Osteoblast (primary cell): ENCODE results near the gene PRKCA. TPM values are rescaled to one million over a fixed set of nuclear protein-coding genes. Genes with fewer than 3 reads are reported as not detected.

ENCODE experiments used
- DNase-seq: peaks from one replicate; pipeline ENCODE4 v3.0.0; 2011; ENCODE audit warnings: low spot score, mixed read lengths; ENCODE audit not compliant: insufficient read length; ENCODE audit errors: missing footprints
- H2AFZ ChIP-seq: 2 replicates; pipeline ENCODE4 v1.6.0; 2011; ENCODE audit warnings: mild to moderate bottlenecking, low read length
- H3K27ac ChIP-seq: 2 replicates; pipeline ENCODE4 v1.5.1; 2011; ENCODE audit warnings: mild to moderate bottlenecking, low read depth, low read length, moderate library complexity
- H3K27me3 ChIP-seq: 2 replicates; pipeline ENCODE4 v1.6.0; 2012; ENCODE audit warnings: mild to moderate bottlenecking, control low read depth, inconsistent platforms, low read length, moderate library complexity; ENCODE audit not compliant: insufficient read depth
- H3K36me3 ChIP-seq: 2 replicates; pipeline ENCODE4 v1.5.1; 2011; ENCODE audit warnings: mild to moderate bottlenecking, low read length, control low read depth, moderate library complexity; ENCODE audit not compliant: insufficient read depth
- H3K4me1 ChIP-seq: 2 replicates; pipeline ENCODE4 v1.5.1; 2011; ENCODE audit warnings: mild to moderate bottlenecking, low read length, control low read depth, moderate library complexity; ENCODE audit not compliant: insufficient read depth
- H3K4me2 ChIP-seq: 2 replicates; pipeline ENCODE4 v1.6.0; 2011; ENCODE audit warnings: mild to moderate bottlenecking, low read length; ENCODE audit not compliant: insufficient read depth
- H3K4me3 ChIP-seq: fragments of 200-600 bp; sonication (generic); 3 replicates; pipeline ENCODE4 v1.5.1; 2012; ENCODE audit warnings: mild to moderate bottlenecking, low read length, inconsistent platforms; ENCODE audit not compliant: insufficient read depth
- H3K79me2 ChIP-seq: 2 replicates; pipeline ENCODE4 v1.6.0; 2012; ENCODE audit warnings: mild to moderate bottlenecking, low read length, control low read depth, inconsistent platforms; ENCODE audit not compliant: insufficient read depth
- H3K9me3 ChIP-seq: 2 replicates; pipeline ENCODE4 v1.5.1; 2011; ENCODE audit warnings: low read depth, low read length, control low read depth
- H4K20me1 ChIP-seq: 2 replicates; pipeline ENCODE4 v1.6.0; 2012; ENCODE audit warnings: mild to moderate bottlenecking, low read length, control low read depth; ENCODE audit not compliant: insufficient read depth
- total RNA-seq: library from RNA; depleted of rRNA; stranded (reverse); fragments of >200 nt; gene quantifications from 2 replicates; pipeline ENCODE4 v1.2.3, GENCODE V29; 2012
- TF ChIP-seq, protein P1 (sequence below): IDR thresholded peaks from 2 replicates; pipeline ENCODE4 v1.5.1; 2011; ENCODE audit warnings: mild to moderate bottlenecking, low read depth, low read length, moderate library complexity; ENCODE audit errors: extremely low read depth

The PRKCA gene
- total RNA-seq, 1 donor, result 46.0 TPM

DNA sequence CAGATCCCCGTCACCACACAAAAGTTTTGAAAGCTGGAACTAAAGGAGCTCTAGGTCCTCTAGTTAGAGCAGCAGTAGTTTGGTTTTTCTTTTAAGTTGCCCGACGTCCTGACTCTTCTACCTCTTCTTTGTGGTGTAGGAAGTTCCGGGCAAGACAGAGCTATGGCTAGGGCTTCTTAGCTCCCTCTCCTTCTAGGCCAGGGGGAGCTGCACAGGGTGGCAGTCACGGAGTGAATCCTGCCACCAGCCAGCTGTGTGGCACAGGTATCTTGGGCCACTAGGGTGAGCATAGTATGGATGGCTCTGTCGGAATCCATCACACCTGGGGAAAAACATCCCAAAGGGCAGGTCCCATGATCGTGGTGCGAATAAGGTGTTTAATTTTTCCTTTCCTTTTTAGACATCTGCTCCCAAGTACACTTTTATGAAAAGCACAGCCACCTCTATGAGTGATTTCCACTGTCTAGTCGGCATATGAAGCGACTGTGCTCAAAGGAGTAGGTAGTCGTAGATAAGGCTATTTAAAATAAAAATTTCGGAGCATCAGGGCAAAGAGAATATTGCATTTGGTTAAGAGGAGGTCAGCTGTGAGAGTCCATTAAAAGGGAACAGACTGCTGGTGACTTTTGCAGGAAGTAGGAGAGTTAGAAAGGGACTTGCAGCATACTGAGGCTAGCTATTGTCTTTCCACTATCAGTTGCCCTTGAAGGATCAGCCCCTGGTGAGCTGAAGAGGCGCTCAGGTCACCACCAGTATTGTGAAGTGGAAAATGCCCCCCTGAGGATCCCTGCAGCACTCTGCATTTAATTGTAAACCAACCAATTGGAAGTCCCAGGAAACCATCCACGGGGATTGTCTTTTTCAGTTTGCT lies 2.1 kb downstream of the PRKCA start:
- no peaks in the 10 kb centered on the region for H3K9me3 ChIP-seq
- peaks cover 46% of the 10 kb centered on the region for H3K4me1 ChIP-seq
- TF ChIP-seq, protein P1, sequence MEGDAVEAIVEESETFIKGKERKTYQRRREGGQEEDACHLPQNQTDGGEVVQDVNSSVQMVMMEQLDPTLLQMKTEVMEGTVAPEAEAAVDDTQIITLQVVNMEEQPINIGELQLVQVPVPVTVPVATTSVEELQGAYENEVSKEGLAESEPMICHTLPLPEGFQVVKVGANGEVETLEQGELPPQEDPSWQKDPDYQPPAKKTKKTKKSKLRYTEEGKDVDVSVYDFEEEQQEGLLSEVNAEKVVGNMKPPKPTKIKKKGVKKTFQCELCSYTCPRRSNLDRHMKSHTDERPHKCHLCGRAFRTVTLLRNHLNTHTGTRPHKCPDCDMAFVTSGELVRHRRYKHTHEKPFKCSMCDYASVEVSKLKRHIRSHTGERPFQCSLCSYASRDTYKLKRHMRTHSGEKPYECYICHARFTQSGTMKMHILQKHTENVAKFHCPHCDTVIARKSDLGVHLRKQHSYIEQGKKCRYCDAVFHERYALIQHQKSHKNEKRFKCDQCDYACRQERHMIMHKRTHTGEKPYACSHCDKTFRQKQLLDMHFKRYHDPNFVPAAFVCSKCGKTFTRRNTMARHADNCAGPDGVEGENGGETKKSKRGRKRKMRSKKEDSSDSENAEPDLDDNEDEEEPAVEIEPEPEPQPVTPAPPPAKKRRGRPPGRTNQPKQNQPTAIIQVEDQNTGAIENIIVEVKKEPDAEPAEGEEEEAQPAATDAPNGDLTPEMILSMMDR, result no peak
- peak overlapping the region; percentile 56 for H2AFZ ChIP-seq
- peak overlapping the region; percentile 85 for H3K4me3 ChIP-seq
- no peaks in the 10 kb centered on the region for H3K27me3 ChIP-seq
- peak; percentile 66 for DNase-seq
- H3K36me3 ChIP-seq, result peaks cover 4% of the 10 kb centered on the region
- H4K20me1 ChIP-seq, result peaks cover 29% of the 10 kb centered on the region
- peak overlapping the region; percentile 76 for H3K27ac ChIP-seq
- peak overlapping the region; percentile 97 for H3K4me2 ChIP-seq
- H3K79me2 ChIP-seq, result peaks cover 80% of the 10 kb centered on the region

DNA sequence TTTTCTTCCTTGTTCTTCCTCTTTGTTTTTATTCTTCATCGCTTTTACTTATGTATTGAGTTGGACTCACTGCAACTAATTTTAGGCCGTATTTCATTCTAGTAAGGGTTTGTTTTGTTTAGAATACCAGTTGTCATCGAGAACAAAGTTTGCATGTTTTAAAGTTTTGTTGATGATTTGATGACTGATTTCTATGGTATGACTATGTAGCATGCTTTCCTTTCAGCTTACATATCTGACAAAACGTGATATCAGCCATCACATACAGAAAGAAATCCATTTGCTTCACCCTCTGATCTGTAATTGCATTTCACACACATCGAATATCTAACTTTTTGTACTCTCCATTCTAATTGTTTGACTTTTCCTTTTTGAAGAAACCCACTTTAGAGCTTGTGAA lies 4.0 kb downstream of the PRKCA start:
- peak overlapping the region; percentile 97 for H3K4me2 ChIP-seq
- no peaks in the 10 kb centered on the region for H3K9me3 ChIP-seq
- no peaks in the 10 kb centered on the region for H3K27me3 ChIP-seq
- TF ChIP-seq, protein P1, result no peak
- peaks cover 90% of the 10 kb centered on the region for H3K79me2 ChIP-seq
- DNase-seq, result peak; percentile 36
- H4K20me1 ChIP-seq, result peaks cover 25% of the 10 kb centered on the region
- H2AFZ ChIP-seq, result no peak overlapping the region
- H3K27ac ChIP-seq, result peak overlapping the region; percentile 76
- H3K36me3 ChIP-seq, result peaks cover 16% of the 10 kb centered on the region
- peaks cover 40% of the 10 kb centered on the region for H3K4me1 ChIP-seq
- no peak overlapping the region for H3K4me3 ChIP-seq

DNA sequence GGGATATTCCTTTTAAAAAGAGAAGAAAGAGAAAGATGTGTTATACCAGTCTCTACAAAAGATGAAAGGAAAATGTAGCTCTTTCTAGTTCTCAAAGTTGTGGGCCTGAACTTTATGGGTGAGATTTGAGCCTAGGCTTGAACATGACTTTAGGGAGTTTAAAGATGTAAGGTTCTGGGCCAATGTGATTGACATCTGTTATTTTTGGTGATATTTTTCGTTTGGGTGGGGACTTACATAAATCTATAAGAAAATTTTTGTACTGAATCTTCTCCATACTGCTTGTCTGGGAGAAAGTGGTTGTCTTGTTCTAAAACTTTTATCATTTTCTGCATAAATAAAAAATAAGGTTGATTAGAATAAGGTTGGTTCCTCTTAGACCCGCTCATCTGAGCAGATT lies 4.8 kb downstream of the PRKCA start:
- H3K4me3 ChIP-seq, result no peak overlapping the region
- H2AFZ ChIP-seq, result no peak overlapping the region
- TF ChIP-seq, protein P1, result no peak
- H4K20me1 ChIP-seq, result peaks cover 25% of the 10 kb centered on the region
- peak overlapping the region; percentile 76 for H3K27ac ChIP-seq
- peaks cover 92% of the 10 kb centered on the region for H3K79me2 ChIP-seq
- H3K4me2 ChIP-seq, result no peak overlapping the region
- no peaks in the 10 kb centered on the region for H3K27me3 ChIP-seq
- H3K9me3 ChIP-seq, result no peaks in the 10 kb centered on the region
- H3K4me1 ChIP-seq, result peaks cover 36% of the 10 kb centered on the region
- peaks cover 16% of the 10 kb centered on the region for H3K36me3 ChIP-seq
- DNase-seq, result no peak

DNA sequence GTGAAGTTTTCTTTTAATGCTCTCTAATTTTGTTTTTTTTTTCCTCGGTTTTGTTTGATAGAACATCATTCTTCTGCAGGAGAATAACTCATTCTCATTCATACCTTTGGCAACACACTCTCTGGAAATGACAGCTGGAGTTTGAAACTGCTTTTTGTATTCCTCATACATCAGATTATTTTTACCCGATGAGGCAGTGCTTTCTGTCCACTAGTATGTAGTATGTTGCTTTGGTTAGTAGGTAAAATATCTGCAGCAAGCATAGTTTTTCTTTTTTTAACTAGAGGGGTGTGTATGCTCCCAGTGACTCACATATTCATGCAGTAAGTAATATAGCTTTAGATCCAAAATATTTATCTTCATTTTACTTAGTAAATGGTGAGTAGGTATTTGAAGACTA lies 6.4 kb downstream of the PRKCA start:
- H3K36me3 ChIP-seq, result peaks cover 16% of the 10 kb centered on the region
- peaks cover 96% of the 10 kb centered on the region for H3K79me2 ChIP-seq
- H4K20me1 ChIP-seq, result peaks cover 25% of the 10 kb centered on the region
- no peak overlapping the region for H2AFZ ChIP-seq
- H3K9me3 ChIP-seq, result no peaks in the 10 kb centered on the region
- no peak overlapping the region for H3K4me2 ChIP-seq
- H3K27me3 ChIP-seq, result no peaks in the 10 kb centered on the region
- DNase-seq, result no peak
- peaks cover 36% of the 10 kb centered on the region for H3K4me1 ChIP-seq
- no peak overlapping the region for H3K27ac ChIP-seq
- no peak overlapping the region for H3K4me3 ChIP-seq
- TF ChIP-seq, protein P1, result no peak
